H9 (cell line): ENCODE data around the gene SLC25A24. TPM values are rescaled to one million over a fixed set of nuclear protein-coding genes. Genes with fewer than 3 reads are reported as not detected.

Experiments used
- DNase-seq: peaks from one replicate; pipeline ENCODE4 v3.0.0-alpha.2; 2017
- H2AFZ ChIP-seq: one replicate; pipeline ENCODE4 v1.6.1; 2013; ENCODE audit warnings: mild to moderate bottlenecking, low read length, control low read depth, moderate library complexity
- H2AK5ac ChIP-seq: 2 replicates; pipeline ENCODE4 v1.6.1; 2013; ENCODE audit warnings: low read length, control low read depth, mixed read lengths; ENCODE audit not compliant: insufficient read length
- H2BK120ac ChIP-seq: one replicate; pipeline ENCODE4 v1.6.1; 2013; ENCODE audit warnings: low read depth, mild to moderate bottlenecking, low read length, control low read depth, inconsistent platforms; ENCODE audit not compliant: poor library complexity, severe bottlenecking
- H2BK12ac ChIP-seq: 2 replicates; pipeline ENCODE4 v1.6.1; 2013; ENCODE audit warnings: low read length, control low read depth, mixed read lengths, low read depth; ENCODE audit not compliant: insufficient read length
- H2BK15ac ChIP-seq: 2 replicates; pipeline ENCODE4 v1.6.1; 2013; ENCODE audit warnings: low read depth, low read length, control low read depth
- H2BK20ac ChIP-seq: one replicate; pipeline ENCODE4 v1.6.1; 2013; ENCODE audit warnings: low read depth, mild to moderate bottlenecking, low read length, control low read depth, inconsistent platforms; ENCODE audit not compliant: poor library complexity, severe bottlenecking
- H2BK5ac ChIP-seq: 2 replicates; pipeline ENCODE4 v1.6.1; 2013; ENCODE audit warnings: low read length, control low read depth, mixed read lengths; ENCODE audit not compliant: insufficient read length
- H3K14ac ChIP-seq: 2 replicates; pipeline ENCODE4 v1.6.1; 2013; ENCODE audit warnings: low read length, control low read depth; ENCODE audit not compliant: insufficient read depth
- H3K18ac ChIP-seq: 2 replicates; pipeline ENCODE4 v1.6.1; 2013; ENCODE audit warnings: low read depth, mild to moderate bottlenecking, mixed read lengths, low read length, control low read depth; ENCODE audit not compliant: insufficient read length
- H3K23ac ChIP-seq: 2 replicates; pipeline ENCODE4 v1.6.1; 2013; ENCODE audit warnings: low read length, control low read depth, mixed read lengths, low read depth; ENCODE audit not compliant: insufficient read length
- H3K23me2 ChIP-seq: 2 replicates; pipeline ENCODE4 v1.6.1; 2013; ENCODE audit warnings: low read depth, mild to moderate bottlenecking, mixed read lengths, low read length, control low read depth; ENCODE audit not compliant: insufficient read length, poor library complexity, severe bottlenecking
- H3K27ac ChIP-seq: 2 replicates; pipeline ENCODE4 v1.5.1; 2013; ENCODE audit warnings: low read length, control low read depth, mixed read lengths, low read depth; ENCODE audit not compliant: insufficient read length
- H3K27me3 ChIP-seq: 2 replicates; pipeline ENCODE4 v1.6.1; 2013; ENCODE audit warnings: low read length, control low read depth, inconsistent platforms; ENCODE audit not compliant: insufficient read depth
- H3K4ac ChIP-seq: 2 replicates; pipeline ENCODE4 v1.6.1; 2013; ENCODE audit warnings: low read depth, mild to moderate bottlenecking, control low read depth, inconsistent platforms, low read length, moderate library complexity
- H3K4me1 ChIP-seq: 2 replicates; pipeline ENCODE4 v1.6.1; 2013; ENCODE audit warnings: low read length, control low read depth, inconsistent platforms; ENCODE audit not compliant: insufficient read depth
- H3K4me2 ChIP-seq: 2 replicates; pipeline ENCODE4 v1.6.1; 2013; ENCODE audit warnings: low read length, control low read depth, mixed read lengths; ENCODE audit not compliant: insufficient read length, insufficient read depth
- H3K56ac ChIP-seq: 2 replicates; pipeline ENCODE4 v1.6.1; 2013; ENCODE audit warnings: low read depth, mild to moderate bottlenecking, mixed read lengths, low read length, control low read depth; ENCODE audit not compliant: insufficient read length
- H3K79me1 ChIP-seq: 2 replicates; pipeline ENCODE4 v1.6.1; 2013; ENCODE audit warnings: low read depth, mild to moderate bottlenecking, moderate library complexity, low read length, control low read depth, inconsistent platforms; ENCODE audit not compliant: insufficient read depth, poor library complexity, severe bottlenecking
- H3K79me2 ChIP-seq: 2 replicates; pipeline ENCODE4 v1.6.1; 2013; ENCODE audit warnings: low read length, control low read depth, inconsistent platforms; ENCODE audit not compliant: insufficient read depth
- H3K9ac ChIP-seq: 2 replicates; pipeline ENCODE4 v1.6.1; 2013; ENCODE audit warnings: low read length, control low read depth, mixed read lengths; ENCODE audit not compliant: insufficient read length; ENCODE audit errors: extremely low read depth
- H3K9me3 ChIP-seq: one replicate; pipeline ENCODE4 v1.6.1; 2013; ENCODE audit warnings: low read depth, low read length, inconsistent platforms; ENCODE audit not compliant: control insufficient read depth
- H3T11ph ChIP-seq: one replicate; pipeline ENCODE4 v1.6.1; 2013; ENCODE audit warnings: mild to moderate bottlenecking, low read length, control low read depth, inconsistent platforms
- H4K20me1 ChIP-seq: one replicate; pipeline ENCODE4 v1.6.1; 2013; ENCODE audit not compliant: control insufficient read depth, insufficient read length, insufficient read depth
- H4K5ac ChIP-seq: 2 replicates; pipeline ENCODE4 v1.6.1; 2013; ENCODE audit warnings: low read depth, mild to moderate bottlenecking, mixed read lengths, low read length, control low read depth; ENCODE audit not compliant: insufficient read length
- H4K8ac ChIP-seq: replicated peaks from 2 replicates; pipeline ENCODE4 v1.6.1; 2013; ENCODE audit warnings: low read length, control low read depth, mixed read lengths, low read depth; ENCODE audit not compliant: insufficient read length
- H4K91ac ChIP-seq: 2 replicates; pipeline ENCODE4 v1.6.1; 2013; ENCODE audit warnings: low read depth, mild to moderate bottlenecking, moderate library complexity, mixed read lengths, low read length, control low read depth; ENCODE audit not compliant: insufficient read length
- H3K27ac Mint-ChIP-seq, 3 experiments: 2 replicates in 2 of 3; 3 replicates in 1 of 3; pipeline ENCODE4 v1.8.0; 2020 to 2021; ENCODE audit warnings: mixed read lengths in 3 of 3, mild to moderate bottlenecking in 1 of 3, moderate library complexity in 1 of 3
- H3K27me3 Mint-ChIP-seq: 2 replicates; pipeline ENCODE4 v1.8.0; 2021; ENCODE audit warnings: low read depth, mild to moderate bottlenecking, moderate library complexity, mixed read lengths
- H3K36me3 Mint-ChIP-seq, 3 experiments: 2 replicates in 2 of 3; 3 replicates in 1 of 3; pipeline ENCODE4 v1.8.0; 2020 to 2021; ENCODE audit warnings: low read depth in 3 of 3, mixed read lengths in 3 of 3; ENCODE audit not compliant: insufficient read depth in 1 of 3
- H3K4me1 Mint-ChIP-seq, 2 experiments: 2 replicates each; pipeline ENCODE4 v1.8.0; 2020; ENCODE audit warnings: mixed read lengths in 2 of 2
- H3K4me3 Mint-ChIP-seq, 2 experiments: 2 replicates in 1 of 2; 3 replicates in 1 of 2; pipeline ENCODE4 v1.8.0; 2020 to 2021; ENCODE audit warnings: mild to moderate bottlenecking in 2 of 2, mixed read lengths in 2 of 2, moderate library complexity in 1 of 2
- H3K9me3 Mint-ChIP-seq, 2 experiments: 2 replicates in 1 of 2; 3 replicates in 1 of 2; pipeline ENCODE4 v1.8.0; 2020; ENCODE audit warnings: mild to moderate bottlenecking in 2 of 2, mixed read lengths in 2 of 2, moderate library complexity in 1 of 2
- WGBS: extraction: QIAGEN DNeasy Blood & Tissue Kit; methylation state at CpG from one replicate; pipeline ENCODE4 v1.1.7; 2013; ENCODE audit warnings: missing lambda C conversion rate, low lambda C conversion rate, mixed read lengths; ENCODE audit not compliant: insufficient read length; ENCODE audit errors: extremely low coverage; 5-methylcytosine and 5-hydroxymethylcytosine counted together
- total RNA-seq: library from RNA; stranded (reverse); gene quantifications from 2 replicates; pipeline ENCODE4 v1.2.1, GENCODE V29; 2021
- TF ChIP-seq, protein P1 (sequence below): fragments of 200-600 bp; sonication (generic); conservative IDR thresholded peaks from 3 replicates; pipeline ENCODE4 v1.8.0; 2021; ENCODE audit warnings: antibody characterized with exemption, mild to moderate bottlenecking

The SLC25A24 gene
- total RNA-seq, 1 experiment from 2014 or later = 35.1 TPM

- Histone ChIP-seq H2BK15ac (no peak overlapping the region), H3K4ac (no peak overlapping the region), H3K4me1 (no peaks in the 10 kb centered on the region), H3T11ph (no peak overlapping the region), H4K8ac (no peak overlapping the region), H3K9ac (no peak overlapping the region), H2BK20ac (no peak overlapping the region), H4K5ac (no peak overlapping the region), H3K14ac (no peak overlapping the region), H2BK120ac (no peak overlapping the region), H3K56ac (no peak overlapping the region), H2BK12ac (no peak overlapping the region), H3K23me2 (no peaks in the 10 kb centered on the region), H3K23ac (no peak overlapping the region), H3K9me3 (no peaks in the 10 kb centered on the region), H3K18ac (no peak overlapping the region), H4K91ac (no peak overlapping the region), H4K20me1 (no peaks in the 10 kb centered on the region), H2AFZ (no peak overlapping the region), H3K79me2 (peaks cover 2% of the 10 kb centered on the region; the same call in 1 of the 2 replicates), H3K4me2 (no peak overlapping the region), H2BK5ac (no peak overlapping the region), H3K27ac (no peak overlapping the region), H2AK5ac (no peak overlapping the region), H3K79me1 (peaks cover 2% of the 10 kb centered on the region), H3K27me3 (no peaks in the 10 kb centered on the region)
- Mint-ChIP-seq H3K4me3 (no peak overlapping the region), H3K27me3 (no peaks in the 10 kb centered on the region), H3K36me3 (peaks cover 33 to 66% (median 59%) of the 10 kb centered on the region in 3 experiments), H3K4me1 (no peaks in the 10 kb centered on the region), H3K27ac (no peak overlapping the region; a peak in 1 of 7 replicates), H3K9me3 (peaks cover 5 to 6% of the 10 kb centered on the region in 2 experiments; a peak in 4 of 5 replicates)
- WGBS = no CpG with 5 or more reads among the region's 2 CpGs
- no peak for DNase-seq
- TF ChIP-seq, protein P1, sequence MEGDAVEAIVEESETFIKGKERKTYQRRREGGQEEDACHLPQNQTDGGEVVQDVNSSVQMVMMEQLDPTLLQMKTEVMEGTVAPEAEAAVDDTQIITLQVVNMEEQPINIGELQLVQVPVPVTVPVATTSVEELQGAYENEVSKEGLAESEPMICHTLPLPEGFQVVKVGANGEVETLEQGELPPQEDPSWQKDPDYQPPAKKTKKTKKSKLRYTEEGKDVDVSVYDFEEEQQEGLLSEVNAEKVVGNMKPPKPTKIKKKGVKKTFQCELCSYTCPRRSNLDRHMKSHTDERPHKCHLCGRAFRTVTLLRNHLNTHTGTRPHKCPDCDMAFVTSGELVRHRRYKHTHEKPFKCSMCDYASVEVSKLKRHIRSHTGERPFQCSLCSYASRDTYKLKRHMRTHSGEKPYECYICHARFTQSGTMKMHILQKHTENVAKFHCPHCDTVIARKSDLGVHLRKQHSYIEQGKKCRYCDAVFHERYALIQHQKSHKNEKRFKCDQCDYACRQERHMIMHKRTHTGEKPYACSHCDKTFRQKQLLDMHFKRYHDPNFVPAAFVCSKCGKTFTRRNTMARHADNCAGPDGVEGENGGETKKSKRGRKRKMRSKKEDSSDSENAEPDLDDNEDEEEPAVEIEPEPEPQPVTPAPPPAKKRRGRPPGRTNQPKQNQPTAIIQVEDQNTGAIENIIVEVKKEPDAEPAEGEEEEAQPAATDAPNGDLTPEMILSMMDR = no peak
These were observed 17.0 kb downstream of the SLC25A24 start for GRCh38 chr1:108182959-108183700.
